GM19099 (cell line): ENCODE measurements around the gene CELSR3.

Experiments
- POLR2A ChIP-seq: IDR thresholded peaks from 3 replicates; pipeline ENCODE4 v1.6.1; 2011; ENCODE audit warnings: low read depth; ENCODE audit not compliant: insufficient read length; ENCODE audit errors: extremely low read depth

Gene CELSR3

GRCh38 chr3:48681541-48681880 is 18.8 kb upstream of the CELSR3 start:
- no peak for TF ChIP-seq POLR2A

- no peak for TF ChIP-seq POLR2A
Measured at GRCh38 chr3:48680811-48681540, 18.3 kb upstream of the CELSR3 start.

GRCh38 chr3:48679411-48680391 is 17.0 kb upstream of the CELSR3 start:
- no peak for TF ChIP-seq POLR2A

- no peak for TF ChIP-seq POLR2A
Measured at GRCh38 chr3:48678566-48679380, 16.1 kb upstream of the CELSR3 start.

GRCh38 chr3:48678056-48678455 is 15.4 kb upstream of the CELSR3 start:
- TF ChIP-seq POLR2A = no peak

- no peak for TF ChIP-seq POLR2A
Measured at GRCh38 chr3:48674505-48674904, 11.8 kb upstream of the CELSR3 start.

- TF ChIP-seq POLR2A = no peak
Measured at GRCh38 chr3:48672522-48672921, 9.8 kb upstream of the CELSR3 start.

GRCh38 chr3:48664929-48665328 is 2.2 kb upstream of the CELSR3 start:
- no peak for TF ChIP-seq POLR2A

- TF ChIP-seq POLR2A = no peak
Measured at GRCh38 chr3:48664313-48664644, 1.6 kb upstream of the CELSR3 start.

GRCh38 chr3:48663489-48664312 is 1.0 kb upstream of the CELSR3 start:
- TF ChIP-seq POLR2A = peak; percentile 47

GRCh38 chr3:48662145-48662752 is 437 bp downstream of the CELSR3 start:
- no peak for TF ChIP-seq POLR2A

- TF ChIP-seq POLR2A = no peak
Measured at GRCh38 chr3:48661501-48662144, 1.1 kb downstream of the CELSR3 start.

GRCh38 chr3:48660800-48661400 is 1.8 kb downstream of the CELSR3 start:
- TF ChIP-seq POLR2A = no peak
